HEK293 (cell line): ENCODE results near the gene HMGXB3.

ENCODE experiments used
- GLI4 ChIP-seq: fragments of 450-650 bp; formaldehyde crosslinking; IDR thresholded peaks from 2 replicates; pipeline ENCODE4 v1.5.1; 2016; ENCODE audit warnings: missing biosample characterization, missing genetic modification characterization
- ZNF114 ChIP-seq: fragments of 450-650 bp; formaldehyde crosslinking; IDR thresholded peaks from 2 replicates; pipeline ENCODE4 v1.5.0; 2017; ENCODE audit warnings: missing biosample characterization, missing genetic modification characterization
- ZNF223 ChIP-seq: fragments of 450-650 bp; formaldehyde crosslinking; IDR thresholded peaks from 2 replicates; pipeline ENCODE4 v1.5.1; 2016; ENCODE audit warnings: missing biosample characterization, missing genetic modification characterization
- ZNF266 ChIP-seq: fragments of 450-650 bp; formaldehyde crosslinking; IDR thresholded peaks from 2 replicates; pipeline ENCODE4 v1.5.1; 2016; ENCODE audit warnings: missing biosample characterization, missing genetic modification characterization, low read depth
- TF ChIP-seq, protein P1 (sequence below): fragments of 450-650 bp; formaldehyde crosslinking; IDR thresholded peaks from 2 replicates; pipeline ENCODE4 v1.5.1; 2016; ENCODE audit warnings: missing biosample characterization, missing genetic modification characterization
- TF ChIP-seq, protein P2 (sequence below): fragments of 450-650 bp; formaldehyde crosslinking; IDR thresholded peaks from 2 replicates; pipeline ENCODE4 v1.5.1; 2016; ENCODE audit warnings: missing biosample characterization, missing genetic modification characterization
- TF ChIP-seq, protein P3 (sequence below): fragments of 450-650 bp; formaldehyde crosslinking; IDR thresholded peaks from 2 replicates; pipeline ENCODE4 v1.5.0; 2017; ENCODE audit warnings: missing biosample characterization, missing genetic modification characterization, borderline replicate concordance
- TF ChIP-seq, protein P4 (sequence below): fragments of 450-650 bp; formaldehyde crosslinking; IDR thresholded peaks from 2 replicates; pipeline ENCODE4 v1.5.1; 2016; ENCODE audit warnings: missing biosample characterization, missing genetic modification characterization, low read depth

DNA sequence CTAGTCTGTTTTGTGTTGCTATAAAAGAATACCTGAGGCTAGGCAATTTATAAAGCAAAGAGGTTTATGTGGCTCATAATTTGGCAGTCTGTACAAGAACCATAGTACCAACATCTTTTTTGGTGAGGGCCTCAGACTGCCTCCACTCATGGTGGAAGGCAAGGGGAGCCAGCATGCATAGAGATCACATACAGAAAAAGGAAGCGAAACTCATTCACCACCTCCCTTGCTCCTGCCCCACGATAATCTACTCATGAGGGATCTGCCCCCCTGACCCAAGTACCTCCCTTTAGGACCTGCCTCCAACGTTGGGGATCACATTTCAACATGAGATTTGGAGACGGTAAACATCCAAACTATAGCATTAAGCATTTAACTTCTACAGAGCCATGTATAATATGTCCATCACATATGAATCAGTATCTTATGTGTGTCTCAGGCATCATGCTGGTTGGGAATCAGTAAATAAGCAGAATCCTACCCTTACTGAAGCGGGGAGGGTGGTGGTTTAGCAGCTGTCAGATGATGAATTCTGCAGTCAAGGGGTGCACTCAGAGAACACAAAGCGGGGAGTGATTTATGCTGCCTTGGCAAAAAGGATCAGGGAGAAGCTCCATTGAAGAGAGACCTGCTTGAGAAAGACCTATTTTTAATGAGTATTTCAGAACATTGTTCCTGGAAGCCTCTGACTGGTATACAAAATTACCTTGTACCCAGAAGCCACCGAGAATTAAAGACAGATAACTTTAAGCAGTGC is 34.8 kb downstream of the HMGXB3 start:
- no peak for TF ChIP-seq ZNF223 (tag by site-specific recombination)
- TF ChIP-seq, protein P1, sequence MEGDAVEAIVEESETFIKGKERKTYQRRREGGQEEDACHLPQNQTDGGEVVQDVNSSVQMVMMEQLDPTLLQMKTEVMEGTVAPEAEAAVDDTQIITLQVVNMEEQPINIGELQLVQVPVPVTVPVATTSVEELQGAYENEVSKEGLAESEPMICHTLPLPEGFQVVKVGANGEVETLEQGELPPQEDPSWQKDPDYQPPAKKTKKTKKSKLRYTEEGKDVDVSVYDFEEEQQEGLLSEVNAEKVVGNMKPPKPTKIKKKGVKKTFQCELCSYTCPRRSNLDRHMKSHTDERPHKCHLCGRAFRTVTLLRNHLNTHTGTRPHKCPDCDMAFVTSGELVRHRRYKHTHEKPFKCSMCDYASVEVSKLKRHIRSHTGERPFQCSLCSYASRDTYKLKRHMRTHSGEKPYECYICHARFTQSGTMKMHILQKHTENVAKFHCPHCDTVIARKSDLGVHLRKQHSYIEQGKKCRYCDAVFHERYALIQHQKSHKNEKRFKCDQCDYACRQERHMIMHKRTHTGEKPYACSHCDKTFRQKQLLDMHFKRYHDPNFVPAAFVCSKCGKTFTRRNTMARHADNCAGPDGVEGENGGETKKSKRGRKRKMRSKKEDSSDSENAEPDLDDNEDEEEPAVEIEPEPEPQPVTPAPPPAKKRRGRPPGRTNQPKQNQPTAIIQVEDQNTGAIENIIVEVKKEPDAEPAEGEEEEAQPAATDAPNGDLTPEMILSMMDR (tag by site-specific recombination), result no peak
- TF ChIP-seq ZNF266 (tag by site-specific recombination), result no peak
- TF ChIP-seq, protein P2, sequence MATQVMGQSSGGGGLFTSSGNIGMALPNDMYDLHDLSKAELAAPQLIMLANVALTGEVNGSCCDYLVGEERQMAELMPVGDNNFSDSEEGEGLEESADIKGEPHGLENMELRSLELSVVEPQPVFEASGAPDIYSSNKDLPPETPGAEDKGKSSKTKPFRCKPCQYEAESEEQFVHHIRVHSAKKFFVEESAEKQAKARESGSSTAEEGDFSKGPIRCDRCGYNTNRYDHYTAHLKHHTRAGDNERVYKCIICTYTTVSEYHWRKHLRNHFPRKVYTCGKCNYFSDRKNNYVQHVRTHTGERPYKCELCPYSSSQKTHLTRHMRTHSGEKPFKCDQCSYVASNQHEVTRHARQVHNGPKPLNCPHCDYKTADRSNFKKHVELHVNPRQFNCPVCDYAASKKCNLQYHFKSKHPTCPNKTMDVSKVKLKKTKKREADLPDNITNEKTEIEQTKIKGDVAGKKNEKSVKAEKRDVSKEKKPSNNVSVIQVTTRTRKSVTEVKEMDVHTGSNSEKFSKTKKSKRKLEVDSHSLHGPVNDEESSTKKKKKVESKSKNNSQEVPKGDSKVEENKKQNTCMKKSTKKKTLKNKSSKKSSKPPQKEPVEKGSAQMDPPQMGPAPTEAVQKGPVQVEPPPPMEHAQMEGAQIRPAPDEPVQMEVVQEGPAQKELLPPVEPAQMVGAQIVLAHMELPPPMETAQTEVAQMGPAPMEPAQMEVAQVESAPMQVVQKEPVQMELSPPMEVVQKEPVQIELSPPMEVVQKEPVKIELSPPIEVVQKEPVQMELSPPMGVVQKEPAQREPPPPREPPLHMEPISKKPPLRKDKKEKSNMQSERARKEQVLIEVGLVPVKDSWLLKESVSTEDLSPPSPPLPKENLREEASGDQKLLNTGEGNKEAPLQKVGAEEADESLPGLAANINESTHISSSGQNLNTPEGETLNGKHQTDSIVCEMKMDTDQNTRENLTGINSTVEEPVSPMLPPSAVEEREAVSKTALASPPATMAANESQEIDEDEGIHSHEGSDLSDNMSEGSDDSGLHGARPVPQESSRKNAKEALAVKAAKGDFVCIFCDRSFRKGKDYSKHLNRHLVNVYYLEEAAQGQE (tag by site-specific recombination), result no peak
- TF ChIP-seq, protein P3, sequence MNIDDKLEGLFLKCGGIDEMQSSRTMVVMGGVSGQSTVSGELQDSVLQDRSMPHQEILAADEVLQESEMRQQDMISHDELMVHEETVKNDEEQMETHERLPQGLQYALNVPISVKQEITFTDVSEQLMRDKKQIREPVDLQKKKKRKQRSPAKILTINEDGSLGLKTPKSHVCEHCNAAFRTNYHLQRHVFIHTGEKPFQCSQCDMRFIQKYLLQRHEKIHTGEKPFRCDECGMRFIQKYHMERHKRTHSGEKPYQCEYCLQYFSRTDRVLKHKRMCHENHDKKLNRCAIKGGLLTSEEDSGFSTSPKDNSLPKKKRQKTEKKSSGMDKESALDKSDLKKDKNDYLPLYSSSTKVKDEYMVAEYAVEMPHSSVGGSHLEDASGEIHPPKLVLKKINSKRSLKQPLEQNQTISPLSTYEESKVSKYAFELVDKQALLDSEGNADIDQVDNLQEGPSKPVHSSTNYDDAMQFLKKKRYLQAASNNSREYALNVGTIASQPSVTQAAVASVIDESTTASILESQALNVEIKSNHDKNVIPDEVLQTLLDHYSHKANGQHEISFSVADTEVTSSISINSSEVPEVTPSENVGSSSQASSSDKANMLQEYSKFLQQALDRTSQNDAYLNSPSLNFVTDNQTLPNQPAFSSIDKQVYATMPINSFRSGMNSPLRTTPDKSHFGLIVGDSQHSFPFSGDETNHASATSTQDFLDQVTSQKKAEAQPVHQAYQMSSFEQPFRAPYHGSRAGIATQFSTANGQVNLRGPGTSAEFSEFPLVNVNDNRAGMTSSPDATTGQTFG (tag by site-specific recombination), result no peak
- TF ChIP-seq ZNF114 (tag by site-specific recombination), result no peak
- no peak for TF ChIP-seq GLI4 (tag by site-specific recombination)
- TF ChIP-seq, protein P4, sequence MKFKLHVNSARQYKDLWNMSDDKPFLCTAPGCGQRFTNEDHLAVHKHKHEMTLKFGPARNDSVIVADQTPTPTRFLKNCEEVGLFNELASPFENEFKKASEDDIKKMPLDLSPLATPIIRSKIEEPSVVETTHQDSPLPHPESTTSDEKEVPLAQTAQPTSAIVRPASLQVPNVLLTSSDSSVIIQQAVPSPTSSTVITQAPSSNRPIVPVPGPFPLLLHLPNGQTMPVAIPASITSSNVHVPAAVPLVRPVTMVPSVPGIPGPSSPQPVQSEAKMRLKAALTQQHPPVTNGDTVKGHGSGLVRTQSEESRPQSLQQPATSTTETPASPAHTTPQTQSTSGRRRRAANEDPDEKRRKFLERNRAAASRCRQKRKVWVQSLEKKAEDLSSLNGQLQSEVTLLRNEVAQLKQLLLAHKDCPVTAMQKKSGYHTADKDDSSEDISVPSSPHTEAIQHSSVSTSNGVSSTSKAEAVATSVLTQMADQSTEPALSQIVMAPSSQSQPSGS, result no peak
